B cell (primary cell): ENCODE measurements around the gene GRK1. TPM values are rescaled to one million over a fixed set of nuclear protein-coding genes. Genes with fewer than 3 reads are reported as not detected.

Experiments
- ATAC-seq: fragments of 200-7000 bp; cut with Tn5 transposase; one replicate; pipeline ENCODE4 v1.10.0; 2021; ENCODE audit warnings: low read depth, mild to moderate bottlenecking, moderate number of reproducible peaks, moderate library complexity
- CTCF ChIA-PET: fragments of 350-600 bp; sonication (Branson Sonifier 250); formaldehyde crosslinking; loops from one replicate; lab custom pipeline; 2021; ENCODE audit warnings: antibody characterized with exemption, inconsistent platforms; lab: Charles Lee
- POLR2A ChIA-PET: fragments of 350-600 bp; sonication (Branson Sonifier 250); formaldehyde crosslinking; loops from one replicate; lab custom pipeline; 2021; ENCODE audit warnings: antibody characterized with exemption; lab: Charles Lee
- DNase-seq: peaks from one replicate; pipeline ENCODE4 v3.0.0; 2013
- H2AFZ ChIP-seq: 2 replicates; pipeline ENCODE4 v1.6.1; 2012; ENCODE audit warnings: mild to moderate bottlenecking, low read depth, low read length; ENCODE audit not compliant: insufficient read depth, poor library complexity, severe bottlenecking
- H3K27ac ChIP-seq, 2 donors: 1 replicate in 1 of 2; 2 replicates in 1 of 2; pipeline ENCODE4 v1.5.1; 2012 to 2013; ENCODE audit warnings: low read length in 2 of 2, mild to moderate bottlenecking in 2 of 2, moderate library complexity in 1 of 2
- H3K27me3 ChIP-seq, 4 experiments: fragments of 200-600 bp in 1 of 4; sonication (generic) in 1 of 4; replicated peaks in 1 of 4; 1 replicate in 2 of 4; 2 replicates in 2 of 4; pipeline versions ENCODE4 v1.6.1 to v1.7.0; 2013 to 2016; ENCODE audit warnings: low read length in 3 of 4, mild to moderate bottlenecking in 2 of 4, mixed read lengths in 1 of 4, moderate library complexity in 1 of 4; ENCODE audit not compliant: insufficient read depth in 4 of 4, control insufficient read depth in 3 of 4; ENCODE audit errors: control extremely low read depth in 1 of 4
- H3K36me3 ChIP-seq, 2 experiments: replicated peaks in 1 of 2; 1 replicate in 1 of 2; 2 replicates in 1 of 2; pipeline versions ENCODE4 v1.6.1 to v1.7.1; 2013; ENCODE audit warnings: low read length in 1 of 2; ENCODE audit not compliant: insufficient read depth in 2 of 2, control insufficient read depth in 1 of 2; ENCODE audit errors: control extremely low read depth in 1 of 2, extremely low read depth in 1 of 2
- H3K4me1 ChIP-seq, 2 donors: fragments of 200-600 bp in 1 of 2; sonication (generic) in 1 of 2; 1 replicate in 1 of 2; 2 replicates in 1 of 2; pipeline versions ENCODE4 v1.5.1 to v1.6.1; 2013 to 2017; ENCODE audit warnings: low read length in 2 of 2; ENCODE audit not compliant: control insufficient read depth in 2 of 2, insufficient read depth in 2 of 2
- H3K4me2 ChIP-seq: replicated peaks from 2 replicates; pipeline ENCODE3; 2012; ENCODE audit warnings: mild to moderate bottlenecking, low read depth, low read length; ENCODE audit not compliant: poor library complexity, severe bottlenecking
- H3K4me3 ChIP-seq, 5 experiments: fragments of 200-600 bp in 1 of 5; sonication (generic) in 1 of 5; 1 replicate in 3 of 5; 2 replicates in 2 of 5; pipeline versions ENCODE4 v1.5.1 to v1.7.0; 2011 to 2016; ENCODE audit warnings: low read length in 4 of 5, mild to moderate bottlenecking in 4 of 5, low read depth in 2 of 5, control low read depth in 1 of 5, moderate library complexity in 1 of 5; ENCODE audit not compliant: insufficient read depth in 1 of 5; ENCODE audit errors: control extremely low read depth in 1 of 5, extremely low read depth in 1 of 5
- H3K79me2 ChIP-seq: fragments of 200-600 bp; sonication (generic); one replicate; pipeline ENCODE4 v1.6.0; 2016; ENCODE audit warnings: low read length; ENCODE audit not compliant: control insufficient read depth, insufficient read depth
- H3K9ac ChIP-seq: fragments of 200-600 bp; sonication (generic); 2 replicates; pipeline ENCODE4 v1.6.1; 2017; ENCODE audit warnings: mild to moderate bottlenecking, low read length, moderate library complexity
- H3K9me3 ChIP-seq, 3 donors: one replicate each; pipeline versions ENCODE4 v1.6.1 to v1.7.1; 2013; ENCODE audit warnings: low read length in 2 of 3; ENCODE audit not compliant: control insufficient read depth in 2 of 3, insufficient read depth in 1 of 3; ENCODE audit errors: control extremely low read depth in 1 of 3
- H4K20me1 ChIP-seq: 2 replicates; pipeline ENCODE4 v1.6.0; 2012; ENCODE audit warnings: mild to moderate bottlenecking, low read length; ENCODE audit not compliant: insufficient read depth, control insufficient read depth, poor library complexity, severe bottlenecking
- H3K27ac Mint-ChIP-seq: one replicate; pipeline ENCODE4 v1.8.0; 2021; ENCODE audit warnings: mixed read lengths
- H3K27me3 Mint-ChIP-seq: one replicate; pipeline ENCODE4 v1.8.0; 2021; ENCODE audit warnings: mixed read lengths
- H3K4me1 Mint-ChIP-seq: one replicate; pipeline ENCODE4 v1.8.0; 2021; ENCODE audit warnings: mixed read lengths
- H3K4me3 Mint-ChIP-seq: one replicate; pipeline ENCODE4 v1.8.0; 2021; ENCODE audit warnings: mixed read lengths
- H3K9me3 Mint-ChIP-seq: one replicate; pipeline ENCODE4 v1.8.0; 2022; ENCODE audit warnings: mixed read lengths; ENCODE audit not compliant: insufficient read depth
- EZH2 ChIP-seq: IDR thresholded peaks from 2 replicates; pipeline ENCODE4 v1.6.1; 2012; ENCODE audit warnings: borderline replicate concordance, low read depth, mild to moderate bottlenecking, moderate library complexity, low read length; ENCODE audit not compliant: insufficient read depth, poor library complexity, severe bottlenecking
- WGBS: methylation state at CpG from one replicate; pipeline ENCODE4 v1.1.5; 2013; ENCODE audit warnings: missing lambda C conversion rate; ENCODE audit not compliant: insufficient coverage; 5-methylcytosine and 5-hydroxymethylcytosine counted together
- intact Hi-C: fragments of 100-400 bp; cut with micrococcal nuclease; formaldehyde crosslinking; loops from one replicate; pipeline ENCODE4 v1.10.0; 2022
- polyA plus RNA-seq: library from polyadenylated mRNA; depleted of rRNA; stranded (reverse); fragments of >200 nt; gene quantifications from 2 replicates; pipeline ENCODE4 v1.2.3, GENCODE V29; 2012
- total RNA-seq, 2 donors: library from RNA; stranded (reverse); fragments of 120-200 nt in 1 of 2; gene quantifications; 1 replicate in 1 of 2; 2 replicates in 1 of 2; pipeline versions ENCODE4 v1.2.3 to v1.2.4, GENCODE V29; 2013 to 2022
- TF ChIP-seq, protein P1 (sequence below): fragments of 200-600 bp; IDR thresholded peaks from one replicate; pipeline ENCODE4 v1.8.0; 2022; ENCODE audit warnings: antibody characterized with exemption, mild to moderate bottlenecking

The GRK1 gene
- total and polyA plus RNA-seq, 2 donors (not counting 1 experiment from before 2014, with no cell fraction given) = not detected

- peaks cover 0 to 9% (median 0%) of the 10 kb centered on the region in 3 donors for H3K9me3 ChIP-seq
- DNase-seq (no peak), ATAC-seq (no peak)
- H3K9ac ChIP-seq = no peak overlapping the region
- H3K36me3 ChIP-seq = no peaks in the 10 kb centered on the region
- H4K20me1 ChIP-seq = no peaks in the 10 kb centered on the region
- H3K4me3 Mint-ChIP-seq = no peak overlapping the region
- H3K4me1 Mint-ChIP-seq = peaks cover 13% of the 10 kb centered on the region
- no peak overlapping the region for H3K4me3 ChIP-seq
- ChIA-PET POLR2A (no interaction called here), CTCF (no interaction called here)
- H3K27me3 Mint-ChIP-seq = peaks cover 41% of the 10 kb centered on the region
- 86% methylated on average over 5 of the region's 13 CpGs for WGBS
- intact Hi-C loops = no loop called here
- peaks cover 0 to 35% (median 21%) of the 10 kb centered on the region in 4 experiments for H3K27me3 ChIP-seq
- H2AFZ ChIP-seq = no peak overlapping the region
- no peaks in the 10 kb centered on the region for H3K79me2 ChIP-seq
- H3K9me3 Mint-ChIP-seq = no peaks in the 10 kb centered on the region
- no peak overlapping the region for H3K4me2 ChIP-seq
- no peak overlapping the region for H3K27ac ChIP-seq
- H3K27ac Mint-ChIP-seq = no peak overlapping the region
- TF ChIP-seq EZH2 = no peak
- TF ChIP-seq, protein P1, sequence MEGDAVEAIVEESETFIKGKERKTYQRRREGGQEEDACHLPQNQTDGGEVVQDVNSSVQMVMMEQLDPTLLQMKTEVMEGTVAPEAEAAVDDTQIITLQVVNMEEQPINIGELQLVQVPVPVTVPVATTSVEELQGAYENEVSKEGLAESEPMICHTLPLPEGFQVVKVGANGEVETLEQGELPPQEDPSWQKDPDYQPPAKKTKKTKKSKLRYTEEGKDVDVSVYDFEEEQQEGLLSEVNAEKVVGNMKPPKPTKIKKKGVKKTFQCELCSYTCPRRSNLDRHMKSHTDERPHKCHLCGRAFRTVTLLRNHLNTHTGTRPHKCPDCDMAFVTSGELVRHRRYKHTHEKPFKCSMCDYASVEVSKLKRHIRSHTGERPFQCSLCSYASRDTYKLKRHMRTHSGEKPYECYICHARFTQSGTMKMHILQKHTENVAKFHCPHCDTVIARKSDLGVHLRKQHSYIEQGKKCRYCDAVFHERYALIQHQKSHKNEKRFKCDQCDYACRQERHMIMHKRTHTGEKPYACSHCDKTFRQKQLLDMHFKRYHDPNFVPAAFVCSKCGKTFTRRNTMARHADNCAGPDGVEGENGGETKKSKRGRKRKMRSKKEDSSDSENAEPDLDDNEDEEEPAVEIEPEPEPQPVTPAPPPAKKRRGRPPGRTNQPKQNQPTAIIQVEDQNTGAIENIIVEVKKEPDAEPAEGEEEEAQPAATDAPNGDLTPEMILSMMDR = no peak
- peaks cover 10 to 12% of the 10 kb centered on the region in 2 donors for H3K4me1 ChIP-seq
Measured at GRCh38 chr13:113763254-113763653, 96.2 kb downstream of the GRK1 start.

- Mint-ChIP-seq H3K4me3 (no peak overlapping the region), H3K9me3 (no peaks in the 10 kb centered on the region), H3K27ac (no peak overlapping the region), H3K4me1 (peaks cover 9% of the 10 kb centered on the region), H3K27me3 (peaks cover 41% of the 10 kb centered on the region)
- ATAC-seq (no peak), DNase-seq (no peak)
- intact Hi-C loops = no loop called here
- Histone ChIP-seq H3K9me3 (peaks cover 0 to 9% (median 0%) of the 10 kb centered on the region in 3 donors), H3K27me3 (peaks cover 0 to 35% (median 21%) of the 10 kb centered on the region in 4 experiments), H3K79me2 (no peaks in the 10 kb centered on the region), H3K4me1 (peaks cover 8 to 9% of the 10 kb centered on the region in 2 donors), H3K27ac (no peak overlapping the region), H3K36me3 (no peaks in the 10 kb centered on the region), H2AFZ (no peak overlapping the region), H3K4me2 (no peak overlapping the region), H4K20me1 (no peaks in the 10 kb centered on the region), H3K4me3 (no peak overlapping the region), H3K9ac (no peak overlapping the region)
- CTCF ChIA-PET = no interaction called here
- POLR2A ChIA-PET = no interaction called here
- 85% methylated on average over 16 of the region's 25 CpGs for WGBS
- TF ChIP-seq EZH2 = no peak
- TF ChIP-seq, protein P1 = no peak
Measured at GRCh38 chr13:113763961-113764792, 97.2 kb downstream of the GRK1 start.
